SU-DHL-6 (cell line): ENCODE data around the gene GALNT14.

ENCODE experiments used
- H2AFZ ChIP-seq: fragments of 200-600 bp; sonication (generic); 2 replicates; pipeline ENCODE4 v1.6.1; 2014; ENCODE audit warnings: low read depth, mild to moderate bottlenecking, moderate library complexity, mixed read lengths, antibody characterized with exemption, low read length; ENCODE audit not compliant: severe bottlenecking
- H3F3A ChIP-seq: fragments of 200-600 bp; shearing (Covaris generic); 2 replicates; pipeline ENCODE4 v1.6.0; 2016; ENCODE audit warnings: antibody characterized with exemption, mild to moderate bottlenecking; ENCODE audit not compliant: insufficient read depth
- H3K27ac ChIP-seq: fragments of 200-600 bp; sonication (generic); 2 replicates; pipeline ENCODE4 v1.5.1; 2016; ENCODE audit warnings: low read depth, mild to moderate bottlenecking, low read length, moderate library complexity, mixed read lengths
- H3K27me3 ChIP-seq: fragments of 200-600 bp; sonication (generic), shearing (Covaris generic); 2 replicates; pipeline ENCODE4 v1.6.0; 2014; ENCODE audit warnings: mild to moderate bottlenecking, low read length
- H3K36me3 ChIP-seq: fragments of 200-600 bp; sonication (generic); 2 replicates; pipeline ENCODE4 v1.6.1; 2014; ENCODE audit warnings: mild to moderate bottlenecking, low read length, mixed read lengths
- H3K4me2 ChIP-seq: fragments of 300-600, 200-600 bp; shearing (Covaris generic), sonication (generic); 2 replicates; pipeline ENCODE4 v1.6.0; 2014; ENCODE audit warnings: low read length, low read depth, mild to moderate bottlenecking; ENCODE audit not compliant: poor library complexity, severe bottlenecking
- H3K4me3 ChIP-seq: fragments of 200-600 bp; sonication (generic); 2 replicates; pipeline ENCODE4 v1.5.1; 2014; ENCODE audit warnings: antibody characterized with exemption, low read length, mild to moderate bottlenecking, mixed read lengths; ENCODE audit not compliant: insufficient read depth, poor library complexity, severe bottlenecking
- H3K79me2 ChIP-seq: fragments of 200-600 bp; sonication (generic); 2 replicates; pipeline ENCODE4 v1.6.1; 2014; ENCODE audit warnings: mild to moderate bottlenecking, low read length, moderate library complexity; ENCODE audit not compliant: insufficient read depth
- H3K9ac ChIP-seq: fragments of 200-600 bp; sonication (generic); 2 replicates; pipeline ENCODE4 v1.7.0; 2014; ENCODE audit warnings: mild to moderate bottlenecking, low read length
- H3K9me2 ChIP-seq: fragments of 200-600 bp; sonication (generic); replicated peaks from 2 replicates; pipeline ENCODE4 v1.6.1; 2014; ENCODE audit warnings: low read length; ENCODE audit not compliant: insufficient read depth
- H3K9me3 ChIP-seq: fragments of 200-600 bp; sonication (generic); 2 replicates; pipeline ENCODE4 v1.6.1; 2014; ENCODE audit warnings: low read length, mixed read lengths; ENCODE audit not compliant: insufficient read depth
- H4K20me1 ChIP-seq: fragments of 200-600 bp; sonication (generic); 2 replicates; pipeline ENCODE4 v1.6.1; 2014; ENCODE audit warnings: low read depth, mild to moderate bottlenecking, antibody characterized with exemption, low read length, moderate library complexity, mixed read lengths
- CTCF ChIP-seq: fragments of 200-600 bp; sonication (generic); IDR thresholded peaks from one replicate; pipeline ENCODE4 v1.5.1; 2017; ENCODE audit warnings: antibody characterized with exemption, mild to moderate bottlenecking, low read length, moderate library complexity; ENCODE audit not compliant: insufficient read depth, poor library complexity, severe bottlenecking
- EZH2phosphoT487 ChIP-seq: fragments of 200-600 bp; sonication (generic), shearing (Covaris generic); conservative IDR thresholded peaks from 2 replicates; pipeline ENCODE4 v1.6.1; 2018; ENCODE audit warnings: mild to moderate bottlenecking, antibody characterized with exemption, low read length, moderate library complexity, mixed read lengths

Gene GALNT14

DNA sequence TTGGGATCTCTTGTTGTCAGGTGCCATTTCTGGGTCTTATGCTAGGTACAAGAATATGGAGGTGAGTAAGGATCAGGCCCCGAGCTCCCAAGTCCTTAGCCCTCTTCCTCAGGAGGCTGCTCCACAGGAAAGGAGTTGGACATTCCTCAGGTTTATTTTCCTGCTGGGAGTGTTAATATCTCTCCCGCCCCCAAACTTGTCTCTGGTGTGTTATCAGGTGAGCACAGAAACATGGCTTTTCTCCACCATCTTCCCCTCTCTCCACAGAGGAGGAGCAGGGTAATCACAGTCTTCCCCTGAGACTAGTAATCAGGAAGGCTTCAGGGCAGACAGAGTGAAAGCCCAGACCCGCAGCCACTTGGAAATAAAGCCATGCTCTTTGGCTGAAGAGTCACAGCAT, 257.7 kb downstream of the GALNT14 start:
- no peaks in the 10 kb centered on the region for H3K9me2 ChIP-seq
- H3K4me3 ChIP-seq, result no peak overlapping the region
- no peaks in the 10 kb centered on the region for H4K20me1 ChIP-seq
- H3K27ac ChIP-seq, result no peak overlapping the region
- H3K4me2 ChIP-seq, result no peak overlapping the region
- H3K9me3 ChIP-seq, result no peaks in the 10 kb centered on the region
- no peak overlapping the region for H2AFZ ChIP-seq
- H3K9ac ChIP-seq, result no peak overlapping the region
- TF ChIP-seq EZH2phosphoT487, result no peak
- H3F3A ChIP-seq, result no peaks in the 10 kb centered on the region
- no peaks in the 10 kb centered on the region for H3K79me2 ChIP-seq
- no peaks in the 10 kb centered on the region for H3K27me3 ChIP-seq
- H3K36me3 ChIP-seq, result no peaks in the 10 kb centered on the region

GRCh38 chr2:30877833-30878232, 260.4 kb downstream of the GALNT14 start:
- Histone ChIP-seq H3K27me3 (no peaks in the 10 kb centered on the region; the same call in 1 of the 2 replicates), H4K20me1 (no peaks in the 10 kb centered on the region), H3K4me3 (no peak overlapping the region), H2AFZ (no peak overlapping the region), H3K4me2 (no peak overlapping the region), H3K9me2 (no peaks in the 10 kb centered on the region), H3F3A (no peaks in the 10 kb centered on the region), H3K9ac (no peak overlapping the region), H3K79me2 (no peaks in the 10 kb centered on the region), H3K27ac (no peak overlapping the region), H3K36me3 (no peaks in the 10 kb centered on the region), H3K9me3 (no peaks in the 10 kb centered on the region; the same call in 1 of the 2 replicates)
- TF ChIP-seq EZH2phosphoT487 (no peak), CTCF (no peak)

GRCh38 chr2:30872797-30873196, 265.4 kb downstream of the GALNT14 start:
- Histone ChIP-seq H3K79me2 (no peaks in the 10 kb centered on the region), H3K4me3 (no peak overlapping the region), H3K9me2 (no peaks in the 10 kb centered on the region), H3K36me3 (no peaks in the 10 kb centered on the region), H3K4me2 (no peak overlapping the region), H3F3A (no peaks in the 10 kb centered on the region), H4K20me1 (no peaks in the 10 kb centered on the region), H3K27ac (no peak overlapping the region), H3K9me3 (no peaks in the 10 kb centered on the region; the same call in 1 of the 2 replicates), H2AFZ (no peak overlapping the region), H3K27me3 (no peaks in the 10 kb centered on the region; the same call in 1 of the 2 replicates), H3K9ac (no peak overlapping the region)
- TF ChIP-seq EZH2phosphoT487, result no peak
- TF ChIP-seq CTCF, result no peak

- no peak overlapping the region for H3K4me2 ChIP-seq
- TF ChIP-seq CTCF, result no peak
- no peak for TF ChIP-seq EZH2phosphoT487
These were observed 266.1 kb downstream of the GALNT14 start for GRCh38 chr2:30871980-30872789.

More at GRCh38 chr2:30871980-30872789, 266.1 kb downstream of the GALNT14 start:
- H3K9me3 ChIP-seq, result no peaks in the 10 kb centered on the region; the same call in 1 of the 2 replicates
- no peak overlapping the region for H2AFZ ChIP-seq
- H3K27me3 ChIP-seq, result no peaks in the 10 kb centered on the region; the same call in 1 of the 2 replicates
- H4K20me1 ChIP-seq, result no peaks in the 10 kb centered on the region
- H3K4me3 ChIP-seq, result no peak overlapping the region
- H3K36me3 ChIP-seq, result no peaks in the 10 kb centered on the region
- H3K27ac ChIP-seq, result no peak overlapping the region
- no peaks in the 10 kb centered on the region for H3K79me2 ChIP-seq
- H3K9me2 ChIP-seq, result no peaks in the 10 kb centered on the region
- H3F3A ChIP-seq, result no peaks in the 10 kb centered on the region
- H3K9ac ChIP-seq, result no peak overlapping the region
